Camera-type eye (tissue), 1 donor: ENCODE data around the gene EFCAB8. TPM values are rescaled to one million over a fixed set of nuclear protein-coding genes. Genes with fewer than 3 reads are reported as not detected.

Experiments used
- total RNA-seq: library from RNA; depleted of rRNA; stranded (reverse); fragments of >200 nt; gene quantifications from one replicate; pipeline ENCODE4 v1.2.3, GENCODE V29; 2014

EFCAB8 gene, protein sequence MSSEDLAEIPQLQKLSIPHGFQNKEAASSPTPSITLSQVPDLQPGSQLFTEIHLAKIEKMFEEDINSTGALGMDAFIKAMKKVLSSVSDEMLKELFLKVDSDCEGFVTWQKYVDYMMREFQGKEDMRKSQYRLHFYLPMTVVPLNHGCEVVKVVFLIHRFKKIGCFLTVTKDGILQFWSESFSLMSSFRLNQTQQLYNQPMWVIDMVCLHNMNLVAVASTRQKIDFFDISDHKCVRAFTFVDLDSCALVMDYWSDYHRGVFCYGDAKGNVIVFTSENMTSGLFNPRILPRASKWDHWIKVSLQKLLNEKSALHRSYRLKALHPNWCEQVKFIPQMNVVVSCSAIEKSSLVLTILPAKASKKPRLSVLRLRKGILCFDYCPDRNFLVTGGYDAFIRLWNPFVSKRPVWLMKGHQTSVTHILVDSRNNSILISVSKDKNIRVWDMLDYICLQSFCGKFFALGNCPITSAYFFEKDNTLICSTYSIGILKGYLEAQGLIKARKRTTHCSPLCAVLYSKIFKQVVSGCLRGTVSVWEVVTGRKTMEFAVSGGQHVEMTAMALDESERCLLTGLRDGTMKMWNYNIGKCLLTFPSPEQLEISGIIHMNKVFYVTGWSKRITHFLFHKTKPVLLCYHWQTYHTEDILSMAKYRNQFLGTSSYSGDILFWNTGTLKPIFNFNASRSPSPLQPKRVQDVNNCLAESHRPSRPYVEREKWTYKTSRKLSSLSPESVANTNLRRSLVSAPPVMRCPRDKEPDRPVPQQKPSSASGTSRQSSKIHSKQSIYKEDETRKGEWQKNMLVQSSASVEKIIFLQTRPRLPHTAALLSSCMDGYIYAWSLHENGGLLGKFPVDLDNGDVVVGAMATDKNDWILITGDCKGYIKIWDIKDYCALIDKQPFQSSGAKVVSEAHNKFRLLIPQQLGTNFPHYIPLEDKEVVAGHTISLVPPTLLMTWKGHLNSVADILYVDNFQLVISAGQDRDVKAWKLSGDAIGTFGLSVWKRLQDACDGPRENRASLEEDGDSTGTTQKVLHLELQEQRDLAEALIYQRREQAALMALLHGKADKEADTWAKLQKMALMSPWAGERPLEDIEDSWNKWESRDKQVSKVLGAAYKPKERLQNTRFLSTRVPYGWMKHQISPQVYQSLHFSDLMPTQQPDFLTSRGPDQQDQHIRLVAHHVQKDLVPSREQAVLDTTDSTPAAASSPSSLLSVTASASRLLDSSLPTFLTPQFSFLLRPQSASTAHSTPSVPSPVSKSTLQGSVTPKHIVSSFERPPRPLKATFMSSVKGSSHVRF
- 0.05 TPM for total RNA-seq

DNA sequence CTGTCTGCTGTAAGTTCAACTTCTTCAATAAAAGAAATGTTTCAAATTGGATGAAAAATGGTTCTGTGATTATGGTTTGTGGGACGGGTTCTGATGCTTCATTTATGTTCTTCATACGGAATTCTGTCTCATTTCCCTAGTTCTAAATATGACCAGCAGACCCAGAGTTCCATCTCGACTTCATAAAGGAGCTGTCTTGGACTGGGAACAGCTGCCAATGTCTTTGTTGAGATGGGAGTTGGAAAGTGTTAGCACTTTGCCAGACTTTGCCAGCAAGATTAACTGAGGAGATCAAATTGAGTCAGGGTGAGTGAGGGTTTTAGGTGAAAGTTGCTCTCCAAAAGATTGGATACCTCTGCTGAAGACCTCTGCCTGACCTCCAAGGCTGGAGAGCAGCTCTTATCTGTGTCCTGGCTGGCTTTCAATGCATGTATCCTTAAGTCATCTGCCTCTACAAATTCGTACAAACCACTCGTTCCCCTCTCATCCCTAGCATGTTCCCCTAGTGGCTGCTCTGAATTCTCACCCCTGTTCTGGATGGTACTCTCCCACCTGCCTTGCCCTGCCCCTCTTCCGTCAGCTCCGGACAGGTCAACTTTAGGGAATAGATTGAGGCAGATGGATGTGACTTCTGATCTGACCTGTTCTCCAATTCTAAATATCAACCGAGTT lies at the start of gene EFCAB8:
Gene EFCAB8 (plus strand): TSS at position 223 of the 672 bp plus-strand sequence. CDS start 4,870 bp downstream, outside the sequence.

DNA sequence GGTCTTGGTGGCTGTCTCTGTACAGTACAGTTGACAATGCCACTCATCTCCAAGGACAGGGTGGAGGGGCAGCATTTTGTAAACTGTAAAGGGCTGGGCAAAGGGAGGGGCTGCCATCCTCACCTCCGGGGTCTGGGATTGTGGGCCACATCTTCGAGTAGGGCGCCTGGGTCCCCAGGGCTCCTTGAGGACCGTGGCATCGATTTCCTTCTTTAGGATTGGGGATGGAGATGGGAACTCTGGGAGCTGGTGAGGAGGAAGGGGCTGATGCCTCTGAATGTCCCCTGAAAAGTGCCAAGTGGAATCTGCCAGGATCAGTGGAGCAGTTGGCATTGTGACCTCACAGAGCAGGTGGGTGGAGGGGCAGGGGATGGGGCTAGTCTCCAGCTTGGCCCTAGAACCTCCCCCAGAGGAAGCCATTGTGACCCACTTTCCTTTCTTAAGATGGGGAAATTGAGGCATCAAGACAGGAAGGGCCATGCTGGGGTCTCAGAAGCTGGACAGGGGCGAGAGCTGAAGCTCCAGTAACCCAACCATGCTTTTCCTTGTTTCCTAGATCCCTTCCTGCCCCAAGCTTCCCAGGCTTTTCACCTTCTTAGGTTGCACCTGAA lies 145.5 kb downstream of the EFCAB8 start, which contains the start of gene SUN5:
Gene SUN5 (minus strand): TSS at position 293 of the 611 bp plus-strand sequence. CDS start 93 bp downstream, at position 200.

DNA sequence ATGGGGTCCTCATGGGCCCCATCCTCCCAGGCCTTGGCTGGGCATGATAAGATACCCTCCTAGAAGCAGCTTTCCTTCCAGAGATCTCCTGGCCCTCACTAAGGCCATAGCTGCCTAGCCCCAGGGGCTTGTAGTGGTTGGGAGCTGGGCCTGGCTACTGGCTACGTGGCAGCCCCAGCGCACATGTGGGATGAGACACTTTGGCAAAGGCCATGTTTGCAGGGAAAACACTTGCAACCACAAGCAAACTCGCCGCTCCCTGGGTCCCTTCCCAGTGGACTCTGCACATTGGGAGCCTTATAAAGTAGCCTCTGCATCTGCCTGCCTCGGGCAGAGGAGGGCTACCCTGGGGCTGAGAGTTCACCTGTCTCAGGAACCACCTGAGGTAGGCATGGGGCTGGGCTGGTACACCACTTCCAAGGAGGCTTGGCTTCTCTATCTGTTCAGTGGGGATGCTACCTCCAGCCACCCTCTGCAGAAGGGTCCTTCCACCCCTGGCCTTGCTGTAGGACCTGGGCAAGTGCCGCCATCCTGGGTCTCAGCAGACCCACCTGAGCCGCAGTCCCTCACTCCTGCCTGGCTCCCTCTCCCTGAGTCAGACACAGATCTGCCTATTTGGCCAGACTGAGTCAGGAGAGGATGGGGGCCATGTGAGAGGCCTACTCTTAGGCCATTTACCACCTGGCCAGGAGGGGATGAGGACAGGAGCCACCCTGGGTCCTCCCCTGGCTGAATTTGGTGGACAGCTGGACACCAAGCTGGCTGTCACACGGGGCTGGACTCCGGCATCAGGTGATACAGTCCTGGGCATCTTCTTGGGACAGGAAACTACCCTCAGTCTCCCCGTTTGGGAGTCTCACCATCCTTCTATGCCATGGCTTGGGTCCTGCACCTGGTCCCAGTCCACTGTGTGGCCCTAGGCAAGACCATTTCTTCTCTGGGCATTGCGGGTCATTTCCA lies 148.9 kb downstream of the EFCAB8 start, which contains the start of gene BPIFB2:
Gene BPIFB2 (plus strand): TSS at position 329 of the 960 bp plus-strand sequence. CDS start 871 bp downstream, outside the sequence.

Other genes starting within 250 kb of the EFCAB8 start
- 0.60 TPM for gene C20orf203, start 185.0 kb upstream of the EFCAB8 start, total RNA-seq
- 31.9 TPM for gene COMMD7, start 115.5 kb upstream of the EFCAB8 start, total RNA-seq
- gene DNMT3B, start 96.5 kb upstream of the EFCAB8 start, total RNA-seq: 10.0 TPM
- gene MAPRE1, start 39.0 kb upstream of the EFCAB8 start, total RNA-seq: 145 TPM
- gene SUN5, start 145.5 kb downstream of the EFCAB8 start, total RNA-seq: not detected
- not detected for gene BPIFB2, start 148.8 kb downstream of the EFCAB8 start, total RNA-seq
- not detected for gene BPIFB6, start 172.7 kb downstream of the EFCAB8 start, total RNA-seq
- not detected for gene BPIFB3, start 195.0 kb downstream of the EFCAB8 start, total RNA-seq
- gene BPIFB4, start 220.7 kb downstream of the EFCAB8 start, total RNA-seq: 0.22 TPM